ENCODE data around the gene JARID2. TPM values are rescaled to one million over a fixed set of nuclear protein-coding genes. Genes with fewer than 3 reads are reported as not detected.

Gene JARID2
- polyA plus RNA-seq, 1 donor: 13.3 TPM

DNA sequence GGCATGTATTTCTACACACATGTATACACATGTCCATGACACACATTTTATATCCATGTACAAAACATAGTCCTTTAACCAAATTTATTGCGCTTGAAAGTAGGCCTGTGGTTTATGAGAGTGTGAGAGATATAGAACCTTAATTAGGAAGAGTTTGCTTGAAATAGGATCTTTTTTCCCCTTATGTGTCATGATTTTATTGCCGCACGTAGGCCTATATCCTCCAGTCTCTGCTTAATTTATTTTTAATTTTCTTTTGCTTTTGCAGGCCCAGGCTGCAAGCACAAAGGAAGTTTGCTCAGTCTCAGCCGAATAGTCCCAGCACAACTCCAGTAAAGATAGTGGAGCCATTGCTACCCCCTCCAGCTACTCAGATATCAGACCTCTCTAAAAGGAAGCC lies 205.9 kb downstream of the JARID2 start:
- Histone ChIP-seq H3K27ac (ENCODE audit: low read length) (no peak overlapping the region), H3K36me3 (ENCODE audit: control insufficient read depth, insufficient read depth, low read length) (peaks cover 9% of the 10 kb centered on the region), H3K4me1 (ENCODE audit: control insufficient read depth, insufficient read depth, low read length) (peaks cover 3% of the 10 kb centered on the region), H3K9me3 (ENCODE audit: control insufficient read depth, low read depth, low read length) (no peaks in the 10 kb centered on the region), H3K4me3 (ENCODE audit: low read length) (no peak overlapping the region), H3K27me3 (ENCODE audit: control insufficient read depth, insufficient read depth, low read length) (no peaks in the 10 kb centered on the region)
- whole genome bisulfite sequencing (ENCODE audit: insufficient coverage, low lambda C conversion rate): 100% methylated on average over 3 of the region's 4 CpGs
- no peak for DNase-seq

DNA sequence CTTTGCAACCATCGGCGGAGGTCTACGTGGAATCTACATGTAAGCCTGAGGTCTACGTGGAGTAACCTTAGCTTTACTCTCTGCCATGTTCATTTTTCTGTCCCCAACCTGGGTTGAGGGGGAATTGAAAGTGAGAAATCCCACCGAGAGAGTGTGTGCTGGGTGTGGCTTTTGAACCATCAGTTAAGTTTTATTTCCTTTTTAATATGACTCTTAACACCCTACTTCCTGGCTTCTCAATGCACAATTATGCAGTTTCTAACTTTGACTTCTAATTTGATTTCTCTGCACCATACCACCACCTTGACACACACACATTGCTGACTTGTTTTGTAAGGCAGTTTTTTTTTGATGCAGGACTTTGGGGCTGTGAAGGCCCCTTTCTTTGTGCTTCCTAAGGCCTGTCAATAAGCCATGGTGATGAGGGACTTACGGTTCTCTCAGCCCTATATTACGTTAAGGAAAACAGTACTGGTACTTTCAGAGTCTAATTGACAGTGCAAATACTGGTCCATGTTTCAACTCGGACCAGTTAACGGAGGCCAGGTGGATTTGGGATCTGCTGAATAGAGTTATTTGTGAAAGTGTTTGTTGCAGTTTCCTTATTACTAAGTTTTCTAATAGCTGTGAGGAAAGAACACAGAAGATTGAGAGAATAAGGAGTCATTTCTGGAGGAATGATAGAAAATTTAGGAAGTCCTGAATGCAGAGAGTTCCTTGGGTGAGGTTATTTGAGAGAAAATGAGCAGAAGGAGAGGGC lies 206.5 kb downstream of the JARID2 start:
- no peak overlapping the region for H3K27ac ChIP-seq (ENCODE audit: low read length)
- H3K9me3 ChIP-seq (ENCODE audit: control insufficient read depth, low read depth, low read length): no peaks in the 10 kb centered on the region
- 100% methylated on average over 1 of the region's 9 CpGs for WGBS (ENCODE audit: insufficient coverage, low lambda C conversion rate)
- H3K4me1 ChIP-seq (ENCODE audit: control insufficient read depth, insufficient read depth, low read length): peaks cover 3% of the 10 kb centered on the region
- DNase-seq: no peak
- H3K27me3 ChIP-seq (ENCODE audit: control insufficient read depth, insufficient read depth, low read length): no peaks in the 10 kb centered on the region
- peaks cover 9% of the 10 kb centered on the region for H3K36me3 ChIP-seq (ENCODE audit: control insufficient read depth, insufficient read depth, low read length)
- no peak overlapping the region for H3K4me3 ChIP-seq (ENCODE audit: low read length)

DNA sequence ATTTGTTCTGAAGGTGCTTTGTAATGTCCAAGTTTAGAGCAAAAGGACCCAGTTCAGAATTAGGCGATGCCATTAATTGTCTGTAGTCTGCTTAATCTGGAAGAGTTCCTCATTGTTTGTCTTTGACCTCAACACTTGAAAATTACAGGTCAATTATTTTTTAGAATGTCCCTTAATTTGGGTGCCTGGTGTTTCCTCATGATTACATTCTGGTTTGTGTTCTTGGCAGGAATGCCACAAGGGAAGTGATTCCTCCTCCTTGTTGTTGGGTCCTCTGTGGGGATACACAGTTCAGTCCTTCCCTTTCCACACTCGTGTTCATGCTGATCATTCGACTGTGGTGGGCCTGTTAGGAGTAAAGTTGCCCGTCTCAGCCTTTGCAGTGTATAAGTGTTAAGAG lies 207.3 kb downstream of the JARID2 start:
- 100% methylated on average over 1 of the region's 4 CpGs for WGBS (ENCODE audit: insufficient coverage, low lambda C conversion rate)
- Histone ChIP-seq H3K36me3 (ENCODE audit: control insufficient read depth, insufficient read depth, low read length) (peaks cover 9% of the 10 kb centered on the region), H3K4me1 (ENCODE audit: control insufficient read depth, insufficient read depth, low read length) (no peaks in the 10 kb centered on the region), H3K9me3 (ENCODE audit: control insufficient read depth, low read depth, low read length) (no peaks in the 10 kb centered on the region), H3K27me3 (ENCODE audit: control insufficient read depth, insufficient read depth, low read length) (no peaks in the 10 kb centered on the region), H3K4me3 (ENCODE audit: low read length) (no peak overlapping the region), H3K27ac (ENCODE audit: low read length) (no peak overlapping the region)
- DNase-seq: no peak

DNA sequence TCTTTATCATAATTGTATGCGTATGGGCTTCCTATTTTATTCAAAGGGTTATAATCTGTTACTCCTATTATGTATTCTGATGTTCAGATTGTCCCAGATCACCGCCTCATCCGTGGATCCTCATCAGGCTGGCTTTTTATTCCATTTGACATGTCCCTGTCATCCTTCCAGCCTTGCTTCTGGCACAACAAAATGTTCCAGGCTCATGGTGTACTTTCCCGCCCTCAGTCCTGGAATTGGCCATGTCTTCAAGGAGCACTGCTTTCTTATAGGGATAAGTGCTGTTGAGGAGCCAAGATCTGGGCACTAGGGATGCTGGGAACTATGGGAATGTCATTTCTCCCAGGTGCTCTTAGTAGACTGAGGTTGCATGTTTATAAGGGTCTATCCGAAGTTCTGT lies 207.8 kb downstream of the JARID2 start:
- DNase-seq: no peak
- WGBS (ENCODE audit: insufficient coverage, low lambda C conversion rate): no CpG with 5 or more reads among the region's 5 CpGs
- Histone ChIP-seq H3K27me3 (ENCODE audit: control insufficient read depth, insufficient read depth, low read length) (no peaks in the 10 kb centered on the region), H3K27ac (ENCODE audit: low read length) (no peak overlapping the region), H3K36me3 (ENCODE audit: control insufficient read depth, insufficient read depth, low read length) (peaks cover 9% of the 10 kb centered on the region), H3K4me1 (ENCODE audit: control insufficient read depth, insufficient read depth, low read length) (no peaks in the 10 kb centered on the region), H3K4me3 (ENCODE audit: low read length) (no peak overlapping the region), H3K9me3 (ENCODE audit: control insufficient read depth, low read depth, low read length) (no peaks in the 10 kb centered on the region)

DNA sequence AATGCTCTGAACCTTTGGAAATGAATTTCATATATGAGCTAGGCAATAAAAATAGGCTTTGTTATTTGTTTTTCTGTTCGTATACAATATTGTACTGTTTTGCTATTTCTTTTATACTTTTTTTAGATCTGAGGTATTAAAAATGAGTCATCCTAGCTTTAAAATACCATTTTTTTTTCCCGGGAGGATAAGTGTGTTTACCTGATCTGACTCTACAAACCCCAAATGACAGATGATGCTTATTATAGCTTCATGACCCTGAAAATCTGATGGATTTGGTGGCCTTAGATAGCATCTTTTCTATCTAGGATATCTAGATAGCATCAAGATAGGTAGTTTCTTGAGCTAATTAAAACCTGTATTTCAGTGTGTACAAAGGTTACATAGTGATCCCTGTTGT lies 210.6 kb downstream of the JARID2 start:
- Histone ChIP-seq H3K4me1 (ENCODE audit: control insufficient read depth, insufficient read depth, low read length) (no peaks in the 10 kb centered on the region), H3K9me3 (ENCODE audit: control insufficient read depth, low read depth, low read length) (no peaks in the 10 kb centered on the region), H3K27ac (ENCODE audit: low read length) (no peak overlapping the region), H3K4me3 (ENCODE audit: low read length) (no peak overlapping the region), H3K27me3 (ENCODE audit: control insufficient read depth, insufficient read depth, low read length) (no peaks in the 10 kb centered on the region), H3K36me3 (ENCODE audit: control insufficient read depth, insufficient read depth, low read length) (peaks cover 9% of the 10 kb centered on the region)
- 92% methylated on average over 1 of the region's 2 CpGs for WGBS (ENCODE audit: insufficient coverage, low lambda C conversion rate)
- no peak for DNase-seq

DNA sequence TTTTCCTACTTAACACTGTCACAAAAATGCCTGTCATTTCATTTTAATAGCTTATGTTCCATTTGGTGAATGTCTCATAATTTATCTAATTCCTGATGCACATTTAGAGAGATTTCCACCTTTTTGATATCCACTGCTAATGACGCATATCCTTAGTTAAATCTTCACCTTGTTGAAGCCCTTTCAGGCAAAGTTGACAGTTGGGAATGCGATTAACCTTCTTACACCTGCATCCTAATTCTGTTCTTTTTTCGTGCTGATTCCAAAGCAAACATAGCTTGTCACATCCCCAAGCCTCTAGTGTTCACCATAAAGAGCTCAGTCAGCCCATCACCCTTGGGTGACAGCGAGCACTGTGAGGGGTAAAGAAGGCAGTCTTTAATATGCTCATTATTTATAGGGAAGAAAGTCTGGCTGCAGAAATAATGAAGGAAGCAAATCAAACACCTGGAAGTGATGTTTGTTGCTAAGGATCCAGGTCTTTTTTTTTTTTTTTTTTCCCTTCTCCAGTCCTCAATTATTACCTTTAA lies 211.3 kb downstream of the JARID2 start:
- 100% methylated on average over 1 of the region's 4 CpGs for WGBS (ENCODE audit: insufficient coverage, low lambda C conversion rate)
- DNase-seq: no peak
- Histone ChIP-seq H3K4me3 (ENCODE audit: low read length) (no peak overlapping the region), H3K36me3 (ENCODE audit: control insufficient read depth, insufficient read depth, low read length) (peaks cover 6% of the 10 kb centered on the region), H3K9me3 (ENCODE audit: control insufficient read depth, low read depth, low read length) (no peaks in the 10 kb centered on the region), H3K27me3 (ENCODE audit: control insufficient read depth, insufficient read depth, low read length) (no peaks in the 10 kb centered on the region), H3K27ac (ENCODE audit: low read length) (no peak overlapping the region), H3K4me1 (ENCODE audit: control insufficient read depth, insufficient read depth, low read length) (no peaks in the 10 kb centered on the region)

DNA sequence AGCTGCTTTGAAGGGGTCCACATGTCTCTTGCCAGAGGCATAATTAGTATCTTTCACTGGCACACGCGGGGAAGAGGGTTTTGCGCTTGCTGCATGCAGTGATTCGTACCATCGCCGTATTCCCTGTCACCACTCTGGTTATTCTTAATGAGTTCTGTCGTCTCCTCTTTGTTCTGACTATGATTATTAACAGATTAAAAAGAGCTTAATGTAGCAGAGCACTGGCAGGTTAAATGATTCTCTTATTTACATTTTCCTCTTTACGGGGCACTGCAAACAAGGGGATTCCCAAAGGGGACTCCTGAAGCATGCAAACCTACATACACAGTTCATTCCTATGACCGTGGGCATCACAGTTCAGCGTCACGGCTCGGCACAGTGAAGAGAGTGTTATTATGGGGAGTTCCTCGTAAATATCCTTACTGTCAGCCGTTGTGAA lies 212.2 kb downstream of the JARID2 start:
- no peak overlapping the region for H3K27ac ChIP-seq (ENCODE audit: low read length)
- no peak for DNase-seq
- no peaks in the 10 kb centered on the region for H3K36me3 ChIP-seq (ENCODE audit: control insufficient read depth, insufficient read depth, low read length)
- H3K4me3 ChIP-seq (ENCODE audit: low read length): no peak overlapping the region
- no peaks in the 10 kb centered on the region for H3K9me3 ChIP-seq (ENCODE audit: control insufficient read depth, low read depth, low read length)
- H3K27me3 ChIP-seq (ENCODE audit: control insufficient read depth, insufficient read depth, low read length): no peaks in the 10 kb centered on the region
- 60% methylated on average over 1 of the region's 14 CpGs for WGBS (ENCODE audit: insufficient coverage, low lambda C conversion rate)
- no peaks in the 10 kb centered on the region for H3K4me1 ChIP-seq (ENCODE audit: control insufficient read depth, insufficient read depth, low read length)

DNA sequence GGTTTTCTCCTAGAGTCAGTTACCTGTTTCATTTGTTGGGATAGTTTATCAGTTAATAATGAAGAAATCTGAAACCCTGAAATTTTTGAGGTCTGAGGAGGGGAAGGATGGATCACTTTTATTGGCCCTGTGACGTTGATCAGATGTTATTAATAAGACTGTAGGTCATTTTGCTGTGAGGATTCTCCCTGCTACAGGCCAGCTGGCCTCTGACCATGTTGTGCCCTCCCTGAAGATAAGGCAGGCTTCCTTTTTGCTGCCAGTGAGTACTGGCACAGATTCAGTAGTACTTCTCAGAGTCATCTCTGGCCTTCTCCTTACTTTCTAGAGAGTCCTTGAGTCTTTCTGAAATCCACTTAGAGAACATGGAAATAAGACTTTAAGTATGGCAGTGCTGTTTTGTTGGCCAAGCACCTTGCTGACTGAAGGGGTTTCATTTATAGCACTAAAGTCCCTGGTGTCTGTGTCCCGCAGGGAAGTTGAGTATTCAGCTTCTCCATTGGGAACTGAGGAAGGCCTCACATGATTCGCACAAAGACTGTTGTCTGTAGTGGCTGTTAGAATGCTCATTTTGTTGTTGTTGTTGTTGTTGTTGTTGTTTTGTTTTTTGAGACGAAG lies 214.3 kb downstream of the JARID2 start:
- Histone ChIP-seq H3K4me3 (ENCODE audit: low read length) (no peak overlapping the region), H3K4me1 (ENCODE audit: control insufficient read depth, insufficient read depth, low read length) (no peaks in the 10 kb centered on the region), H3K36me3 (ENCODE audit: control insufficient read depth, insufficient read depth, low read length) (no peaks in the 10 kb centered on the region), H3K27ac (ENCODE audit: low read length) (no peak overlapping the region), H3K27me3 (ENCODE audit: control insufficient read depth, insufficient read depth, low read length) (no peaks in the 10 kb centered on the region), H3K9me3 (ENCODE audit: control insufficient read depth, low read depth, low read length) (no peaks in the 10 kb centered on the region)
- DNase-seq: no peak
- no CpG with 5 or more reads among the region's 4 CpGs for WGBS (ENCODE audit: insufficient coverage, low lambda C conversion rate)

DNA sequence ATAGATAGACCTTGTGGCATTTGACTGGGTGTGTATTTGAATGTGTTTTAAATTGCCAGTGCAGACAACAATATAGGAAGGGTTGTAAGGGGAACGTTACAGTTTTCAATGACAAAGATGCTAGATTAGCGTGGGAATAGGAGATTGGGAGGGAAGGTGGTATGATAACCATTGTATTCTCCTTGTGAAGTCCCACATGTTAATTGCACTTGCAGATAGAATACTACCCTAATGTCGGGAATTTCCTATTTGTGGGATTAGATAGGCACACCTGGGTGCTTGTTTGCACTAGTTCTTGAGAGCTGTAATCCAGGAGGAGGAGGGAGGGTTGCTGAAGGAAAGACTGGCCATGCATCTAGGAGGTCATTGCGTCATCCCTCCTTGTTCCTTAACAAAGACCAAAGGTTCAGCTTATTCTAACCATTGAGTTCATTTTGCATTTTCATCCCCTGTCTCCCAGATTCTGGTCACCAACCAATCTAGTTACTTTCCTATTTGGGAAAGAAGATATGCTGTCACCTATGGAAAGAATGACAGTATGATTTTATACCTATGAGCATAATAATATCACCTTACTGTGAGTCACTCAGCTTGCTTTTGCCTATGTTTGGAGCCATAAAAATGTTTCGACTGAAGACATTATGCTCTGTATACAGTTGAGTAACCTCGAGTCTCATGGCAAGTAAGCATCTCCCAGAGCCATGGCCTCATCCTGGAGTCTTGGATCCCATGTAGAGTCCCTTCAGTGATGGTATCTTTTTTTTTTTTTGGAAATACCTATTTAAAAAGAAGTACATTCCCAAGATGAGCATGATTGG lies 215.5 kb downstream of the JARID2 start:
- Histone ChIP-seq H3K4me3 (ENCODE audit: low read length) (no peak overlapping the region), H3K27ac (ENCODE audit: low read length) (no peak overlapping the region), H3K36me3 (ENCODE audit: control insufficient read depth, insufficient read depth, low read length) (no peaks in the 10 kb centered on the region), H3K9me3 (ENCODE audit: control insufficient read depth, low read depth, low read length) (no peaks in the 10 kb centered on the region), H3K27me3 (ENCODE audit: control insufficient read depth, insufficient read depth, low read length) (no peaks in the 10 kb centered on the region), H3K4me1 (ENCODE audit: control insufficient read depth, insufficient read depth, low read length) (no peaks in the 10 kb centered on the region)
- WGBS (ENCODE audit: insufficient coverage, low lambda C conversion rate): 86% methylated on average over 2 of the region's 6 CpGs
- DNase-seq: no peak

DNA sequence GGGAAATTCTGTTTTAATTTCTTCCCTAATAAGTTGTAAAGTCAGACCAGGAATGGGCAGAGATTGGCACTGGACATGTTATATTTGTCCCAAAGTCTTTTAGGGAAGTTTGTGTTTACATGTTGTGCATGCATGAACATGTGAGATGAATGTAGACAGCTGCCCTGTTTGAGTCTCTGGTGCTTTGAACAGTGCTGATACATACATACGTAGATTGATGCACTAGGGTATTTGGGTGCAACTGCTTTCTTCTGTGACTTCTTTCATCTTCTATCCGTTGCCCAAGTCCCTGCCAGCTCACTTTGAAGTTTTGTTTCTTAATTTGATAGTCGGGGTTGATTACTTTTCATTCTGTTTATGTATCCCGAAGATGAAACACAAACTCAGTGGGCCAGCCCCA lies 216.4 kb downstream of the JARID2 start:
- no peak for DNase-seq
- no peaks in the 10 kb centered on the region for H3K4me1 ChIP-seq (ENCODE audit: control insufficient read depth, insufficient read depth, low read length)
- H3K27ac ChIP-seq (ENCODE audit: low read length): no peak overlapping the region
- no peaks in the 10 kb centered on the region for H3K36me3 ChIP-seq (ENCODE audit: control insufficient read depth, insufficient read depth, low read length)
- no peaks in the 10 kb centered on the region for H3K27me3 ChIP-seq (ENCODE audit: control insufficient read depth, insufficient read depth, low read length)
- no peaks in the 10 kb centered on the region for H3K9me3 ChIP-seq (ENCODE audit: control insufficient read depth, low read depth, low read length)
- no peak overlapping the region for H3K4me3 ChIP-seq (ENCODE audit: low read length)
- no CpG with 5 or more reads among the region's 4 CpGs for WGBS (ENCODE audit: insufficient coverage, low lambda C conversion rate)
